H1 (cell line): ENCODE measurements around the gene F3. TPM values are rescaled to one million over a fixed set of nuclear protein-coding genes. Genes with fewer than 3 reads are reported as not detected.

Experiments
- EP300 ChIP-seq, 2 experiments: IDR thresholded peaks; 1 replicate in 1 of 2; 2 replicates in 1 of 2; pipeline ENCODE4 v1.6.1; 2011 to 2012; ENCODE audit warnings: low read depth in 2 of 2, low read length in 2 of 2, mild to moderate bottlenecking in 2 of 2, borderline replicate concordance in 1 of 2, inconsistent platforms in 1 of 2, moderate library complexity in 1 of 2
- EZH2 ChIP-seq: fragments of 200-600 bp; sonication (generic); IDR thresholded peaks from 2 replicates; pipeline ENCODE4 v1.7.1; 2012; ENCODE audit warnings: low read depth, mild to moderate bottlenecking, moderate library complexity, low read length, inconsistent platforms; ENCODE audit not compliant: severe bottlenecking
- NRF1 ChIP-seq: IDR thresholded peaks from 2 replicates; pipeline ENCODE4 v1.6.1; 2011; ENCODE audit warnings: mild to moderate bottlenecking, low read depth, low read length, improper control_type of control experiment
- RFX5 ChIP-seq: IDR thresholded peaks from 2 replicates; pipeline ENCODE4 v1.6.1; 2011; ENCODE audit warnings: low read depth, low read length, improper control_type of control experiment, borderline replicate concordance
- polyA plus RNA-seq, 7 experiments: library from polyadenylated mRNA; depleted of rRNA in 3 of 7; stranded (reverse) in 5 of 7; unstranded in 2 of 7; fragments of >200 nt in 5 of 7; fragments of 200-250 nt in 2 of 7; gene quantifications; 1 replicate in 5 of 7; 2 replicates in 1 of 7; 4 replicates in 1 of 7; pipeline versions ENCODE4 v1.2.1 to v1.2.3, GENCODE V29; 2011 to 2013; ENCODE audit warnings: missing spikeins in 2 of 7, mixed read lengths in 2 of 7
- total RNA-seq: library from RNA; stranded (reverse); fragmentation: NEBNext Ultra II Directional; extraction: Animal tissue kit (Norgen Biotek cat#: 25700); gene quantifications from 2 replicates; pipeline ENCODE4 v1.2.1, GENCODE V29; 2021
- TF ChIP-seq, protein P1 (sequence below): IDR thresholded peaks from 2 replicates; pipeline ENCODE4 v1.6.1; 2012; ENCODE audit warnings: inconsistent platforms
- TF ChIP-seq, protein P2 (sequence below): IDR thresholded peaks from 2 replicates; pipeline ENCODE4 v1.6.1; 2011; ENCODE audit warnings: low read depth, mild to moderate bottlenecking, low read length; ENCODE audit not compliant: insufficient read depth

Gene F3
- total and polyA plus RNA-seq, 2 of the 8 experiments (the other 6 are each of a cell fraction or from before 2014, with no cell fraction given), result 2.6 to 8.6 TPM

DNA sequence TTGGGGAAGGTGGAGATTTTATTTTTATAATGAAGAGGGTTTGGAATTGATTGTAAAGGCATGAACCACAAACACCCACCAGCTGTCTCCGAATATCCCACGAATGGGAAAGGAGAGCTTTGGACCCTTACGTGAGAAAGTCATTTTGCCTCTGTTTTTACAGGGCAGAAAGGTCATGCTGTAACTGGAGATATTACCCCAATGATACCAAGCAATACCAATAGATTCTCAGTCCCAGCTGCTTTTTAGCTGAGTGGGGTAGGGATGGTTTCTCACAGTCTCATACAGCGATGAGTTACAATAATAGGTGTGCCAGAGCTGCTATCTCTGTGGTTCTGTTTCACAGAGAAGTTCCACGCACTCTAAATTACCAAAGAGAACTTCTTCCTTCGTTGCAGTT lies 8.8 kb upstream of the F3 start (continued):
- TF ChIP-seq, protein P1, sequence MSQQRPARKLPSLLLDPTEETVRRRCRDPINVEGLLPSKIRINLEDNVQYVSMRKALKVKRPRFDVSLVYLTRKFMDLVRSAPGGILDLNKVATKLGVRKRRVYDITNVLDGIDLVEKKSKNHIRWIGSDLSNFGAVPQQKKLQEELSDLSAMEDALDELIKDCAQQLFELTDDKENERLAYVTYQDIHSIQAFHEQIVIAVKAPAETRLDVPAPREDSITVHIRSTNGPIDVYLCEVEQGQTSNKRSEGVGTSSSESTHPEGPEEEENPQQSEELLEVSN, result no peak
- TF ChIP-seq, protein P2, sequence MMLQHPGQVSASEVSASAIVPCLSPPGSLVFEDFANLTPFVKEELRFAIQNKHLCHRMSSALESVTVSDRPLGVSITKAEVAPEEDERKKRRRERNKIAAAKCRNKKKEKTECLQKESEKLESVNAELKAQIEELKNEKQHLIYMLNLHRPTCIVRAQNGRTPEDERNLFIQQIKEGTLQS, result no peak
- TF ChIP-seq EZH2 (no peak), EP300 (IDR thresholded peaks at IDR 0.05; ENCODE audit: borderline replicate concordance in 1 of 2, low read depth in 2 of 2, low read length in 2 of 2) (no peak), NRF1 (no peak), RFX5 (no peak)
